GM21717 (cell line): Measurements from ENCODE around the gene TPST2.

Experiments used
- ATAC-seq: cut with Tn5 transposase; IDR thresholded peaks from one replicate; pipeline ENCODE4 v1.9.1; 2021; ENCODE audit warnings: mild to moderate bottlenecking, moderate library complexity; ENCODE audit not compliant: unreplicated experiment

The TPST2 gene

DNA sequence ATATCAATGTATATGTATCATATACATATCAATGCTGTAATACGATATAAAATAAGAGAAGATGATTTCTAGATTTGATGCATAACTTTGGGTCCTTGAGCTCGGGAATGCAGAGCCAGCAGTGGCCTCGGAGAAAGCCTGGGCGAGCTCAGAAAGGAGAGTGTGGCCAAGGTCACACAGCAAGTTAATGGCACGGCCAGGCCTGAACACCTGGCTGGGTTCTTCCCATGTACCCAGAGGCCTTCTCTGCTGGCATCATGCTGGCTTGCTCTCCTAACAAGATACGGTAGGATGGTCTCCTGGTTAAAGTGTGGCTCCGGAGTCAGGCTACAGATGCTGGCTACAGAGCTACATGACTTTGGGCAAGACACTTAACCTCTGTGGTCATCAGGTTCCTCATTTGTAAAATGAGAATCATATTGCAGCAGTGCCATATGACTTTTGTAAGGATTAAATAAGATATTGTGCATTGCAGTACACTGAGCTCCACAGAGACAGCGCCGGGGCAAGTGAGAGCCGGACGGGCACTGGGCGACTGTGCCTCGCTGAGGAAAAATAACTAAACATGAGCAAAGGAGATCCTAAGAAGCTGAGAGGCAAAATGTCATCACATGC lies 29.9 kb downstream of the TPST2 start:
- no peak for ATAC-seq

DNA sequence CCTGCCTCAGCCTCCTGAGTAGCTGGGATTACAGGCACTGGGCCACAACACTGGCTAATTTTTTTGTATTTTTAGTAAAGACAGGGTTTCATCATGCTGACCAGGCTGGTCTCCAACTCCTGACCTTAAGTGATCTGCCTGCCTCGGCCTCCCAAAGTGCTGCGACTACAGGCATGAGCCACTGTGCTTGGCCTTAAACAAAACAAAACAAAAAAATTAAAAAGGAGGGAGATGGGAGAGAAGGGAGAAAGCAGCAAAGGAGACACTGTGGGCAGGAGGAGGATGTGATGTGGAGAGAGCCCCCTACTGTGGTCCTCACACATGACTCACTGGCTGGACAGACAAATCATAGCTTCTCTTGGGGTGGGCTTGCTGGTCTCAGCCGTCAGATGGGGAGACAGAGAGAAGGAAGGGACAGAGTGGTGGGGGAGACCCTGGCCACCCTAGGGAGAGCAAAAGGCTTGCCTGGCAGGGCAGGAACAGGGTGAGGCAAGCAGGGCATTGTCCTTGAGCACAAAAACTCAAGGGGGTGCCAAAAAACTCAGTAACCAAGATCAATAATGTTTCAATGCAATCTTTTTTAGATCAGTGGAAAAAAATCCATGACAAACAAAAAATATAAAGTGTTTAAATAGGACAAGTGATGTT lies 31.6 kb downstream of the TPST2 start:
- no peak for ATAC-seq

DNA sequence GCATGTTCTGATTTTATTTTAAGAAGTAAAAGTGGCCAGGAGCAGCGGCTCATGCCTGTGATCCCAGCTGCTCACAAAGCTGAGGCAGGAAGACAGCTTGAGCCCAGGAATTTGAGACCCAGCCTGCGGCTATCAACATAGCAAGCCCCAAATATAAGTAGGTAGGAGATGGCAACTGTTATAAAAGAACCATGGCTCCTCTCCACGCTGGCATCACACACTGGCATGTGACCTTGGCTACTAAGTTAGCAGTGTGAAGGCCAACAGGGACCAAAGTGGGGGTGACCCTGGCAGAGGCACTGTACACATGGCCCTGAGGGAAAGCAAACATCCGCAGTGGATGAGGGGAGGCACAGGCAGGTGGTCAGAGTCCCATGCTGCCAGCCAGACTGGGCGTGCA lies 33.0 kb downstream of the TPST2 start:
- ATAC-seq: no peak

DNA sequence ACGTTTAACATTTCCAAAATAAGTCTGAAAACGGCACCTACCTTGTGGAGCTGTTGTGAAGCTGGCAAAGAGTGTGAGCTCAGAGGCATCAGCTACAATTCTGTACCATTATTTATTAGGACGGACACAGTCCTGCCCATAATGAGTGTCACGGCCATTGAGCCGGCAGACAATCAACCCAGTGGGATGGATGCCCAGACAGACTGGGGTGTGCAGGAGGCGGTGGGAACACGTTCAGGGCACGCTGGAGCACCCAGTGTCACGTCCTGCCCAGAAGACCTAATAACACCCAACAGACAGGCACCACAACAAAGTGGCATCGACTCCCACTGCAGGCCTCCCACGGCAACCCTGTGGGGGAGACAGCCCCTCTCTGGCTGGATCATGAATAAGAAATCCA lies 34.5 kb downstream of the TPST2 start:
- ATAC-seq: no peak

DNA sequence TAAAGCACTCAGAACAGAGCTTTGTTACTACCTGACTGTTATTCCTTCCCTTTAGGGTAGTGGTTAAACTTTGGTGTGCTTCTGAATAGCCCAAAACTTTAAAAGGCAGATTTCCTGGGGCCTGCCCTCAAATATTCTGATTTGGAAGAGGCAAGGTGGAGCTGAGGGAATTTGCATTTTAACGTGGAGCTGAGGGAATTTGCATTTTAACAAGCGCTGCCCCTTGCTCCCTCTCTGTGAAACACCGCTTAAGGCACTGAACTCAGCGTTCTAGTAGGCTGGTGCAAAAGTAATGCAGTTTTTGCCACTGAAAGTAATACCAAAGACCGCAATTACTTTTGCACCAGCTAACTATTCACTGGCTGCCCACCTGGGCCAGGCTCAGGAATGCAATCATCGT lies 35.0 kb downstream of the TPST2 start:
- ATAC-seq: no peak

DNA sequence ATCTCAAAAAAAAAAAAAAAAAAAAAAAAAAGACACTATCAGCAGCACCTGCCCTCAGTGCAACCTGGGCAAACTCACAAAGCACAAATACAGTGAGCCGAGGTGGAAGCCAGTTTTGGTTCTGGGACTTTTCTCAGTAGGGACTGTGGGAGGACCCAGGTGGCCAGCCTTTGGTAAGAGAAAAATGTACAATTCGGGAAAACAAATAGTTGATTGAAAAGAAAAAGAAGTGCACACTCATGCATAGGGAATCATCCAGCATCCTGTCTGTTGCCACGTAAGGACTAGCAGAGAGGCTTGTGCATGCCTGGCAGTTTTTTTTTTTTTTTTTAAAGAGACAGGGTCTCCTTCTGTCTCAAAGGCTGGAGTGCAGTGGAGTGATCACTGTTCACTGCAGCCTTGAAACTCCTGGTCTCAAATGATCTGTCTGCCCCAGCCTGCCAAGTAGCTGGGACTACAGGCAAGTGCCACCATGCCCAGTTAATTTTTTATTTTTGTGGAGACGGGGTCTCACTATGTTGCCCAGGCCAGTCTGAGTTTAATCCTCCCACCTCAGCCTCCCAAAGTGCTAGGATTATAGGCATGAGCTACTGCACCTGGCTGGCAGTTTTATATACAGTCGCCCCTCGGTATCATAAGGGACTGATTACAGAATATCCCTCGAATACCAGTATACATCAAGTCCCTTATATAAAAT lies 36.7 kb downstream of the TPST2 start:
- ATAC-seq: no peak

DNA sequence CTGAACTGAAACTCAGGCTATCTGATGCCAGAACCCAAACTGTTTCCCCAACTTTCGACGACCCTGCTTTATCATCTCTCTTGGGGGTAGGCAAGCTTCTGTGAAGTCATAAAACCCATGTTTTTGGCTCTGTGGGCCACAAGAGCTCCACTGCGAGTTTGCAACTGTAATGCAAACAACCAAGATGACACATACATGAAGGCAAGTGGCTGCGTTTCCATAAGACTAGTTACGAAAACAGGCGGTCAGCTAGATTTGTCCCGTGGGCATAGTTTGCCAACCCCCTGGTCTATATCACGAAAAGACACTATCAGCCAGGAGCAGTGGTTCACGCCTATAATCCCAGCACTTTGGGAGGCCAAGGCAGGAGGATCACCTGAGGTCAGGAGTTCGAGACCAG lies 37.5 kb downstream of the TPST2 start:
- ATAC-seq: no peak

DNA sequence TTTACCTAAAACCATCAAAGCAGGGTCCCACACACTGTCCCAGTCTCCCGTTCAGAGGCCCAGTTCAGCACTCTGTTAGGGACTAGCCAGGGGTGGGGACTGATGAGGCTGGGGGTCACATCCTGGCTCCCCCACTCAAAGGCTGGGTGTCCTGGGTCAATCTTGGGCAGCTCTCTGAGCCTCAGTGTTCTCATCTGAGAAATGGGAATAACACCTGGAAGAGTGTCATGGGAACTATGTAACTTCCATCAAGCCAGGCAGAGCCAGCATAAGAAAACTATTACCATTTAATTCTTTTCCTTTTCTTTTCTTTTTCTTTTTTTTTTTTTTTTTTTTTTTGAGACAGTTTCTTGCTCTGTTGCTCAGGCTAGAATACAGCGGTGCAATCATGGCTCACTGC lies 38.4 kb downstream of the TPST2 start:
- ATAC-seq: no peak

DNA sequence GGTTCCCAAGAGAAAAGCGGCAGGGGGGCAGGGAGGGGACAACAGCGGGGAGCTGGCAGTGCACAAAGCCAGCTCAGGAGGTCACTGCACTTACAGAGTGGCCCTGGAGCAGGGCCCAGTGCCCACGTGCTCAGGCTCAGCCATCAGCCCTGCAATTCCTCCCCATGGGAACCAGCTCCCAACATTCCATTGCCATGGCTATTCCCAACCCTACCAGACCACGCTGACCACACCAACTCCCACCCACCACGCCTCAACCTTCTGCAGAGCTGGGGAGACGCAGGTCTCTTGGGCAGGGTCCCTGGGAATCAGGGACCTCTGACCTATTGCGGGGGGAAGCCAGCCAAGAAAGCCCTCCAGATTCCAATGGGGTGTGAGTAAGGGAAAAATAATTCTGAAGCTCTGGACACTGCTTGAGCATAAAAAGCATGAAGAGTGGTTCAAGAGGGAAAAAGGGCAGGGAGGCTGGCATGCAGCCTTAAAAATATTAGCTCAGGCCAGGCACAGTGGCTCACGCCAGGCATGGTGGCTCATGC lies 39.4 kb downstream of the TPST2 start:
- no peak for ATAC-seq

DNA sequence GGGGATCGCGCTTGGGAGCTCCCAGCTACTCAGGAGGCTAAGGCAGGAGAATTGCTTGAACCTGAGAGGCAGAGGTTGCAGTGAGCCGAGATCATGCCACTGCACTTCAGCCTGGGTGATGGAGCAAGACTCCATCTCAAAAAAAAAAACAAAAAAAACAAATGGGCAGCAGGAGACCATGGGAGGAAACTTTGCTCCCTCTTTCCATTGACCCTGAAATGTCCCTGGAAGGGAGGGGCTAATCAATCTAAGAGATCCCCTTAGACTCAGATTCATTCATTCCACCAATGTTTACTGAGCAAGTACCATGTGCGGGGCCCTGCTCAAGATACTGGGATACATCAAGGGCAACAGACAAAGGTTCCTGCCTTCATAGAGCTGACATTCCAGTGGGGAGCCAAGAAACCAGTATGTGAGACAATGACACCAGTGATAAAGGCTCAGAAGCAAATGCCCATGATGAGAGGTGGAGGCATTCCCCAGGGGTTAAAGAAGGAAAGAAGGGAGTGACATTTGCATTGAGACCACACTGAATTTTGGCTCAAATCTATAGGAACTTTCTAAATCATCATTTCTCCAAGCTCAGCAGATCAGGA lies 39.9 kb downstream of the TPST2 start:
- ATAC-seq: no peak

DNA sequence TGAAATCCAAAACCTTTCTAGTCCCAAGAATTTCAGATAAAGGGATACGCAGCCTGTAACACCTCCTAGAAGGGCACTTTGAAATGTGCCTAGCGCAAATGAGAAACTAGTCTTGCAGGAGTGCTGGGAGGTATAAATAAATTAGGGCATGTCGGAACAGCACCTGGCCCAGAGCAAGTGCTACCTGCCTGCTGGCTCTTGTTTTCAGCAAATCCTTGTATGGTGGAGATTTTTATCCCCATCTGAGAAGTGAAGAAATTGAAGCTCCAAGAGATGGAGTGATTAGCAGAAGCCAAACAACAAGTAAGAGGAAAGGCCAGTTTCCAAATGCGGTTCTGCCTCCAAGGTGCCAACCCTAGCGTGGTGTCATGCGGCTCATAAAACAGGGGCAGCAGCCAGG lies 40.9 kb downstream of the TPST2 start:
- ATAC-seq: no peak

DNA sequence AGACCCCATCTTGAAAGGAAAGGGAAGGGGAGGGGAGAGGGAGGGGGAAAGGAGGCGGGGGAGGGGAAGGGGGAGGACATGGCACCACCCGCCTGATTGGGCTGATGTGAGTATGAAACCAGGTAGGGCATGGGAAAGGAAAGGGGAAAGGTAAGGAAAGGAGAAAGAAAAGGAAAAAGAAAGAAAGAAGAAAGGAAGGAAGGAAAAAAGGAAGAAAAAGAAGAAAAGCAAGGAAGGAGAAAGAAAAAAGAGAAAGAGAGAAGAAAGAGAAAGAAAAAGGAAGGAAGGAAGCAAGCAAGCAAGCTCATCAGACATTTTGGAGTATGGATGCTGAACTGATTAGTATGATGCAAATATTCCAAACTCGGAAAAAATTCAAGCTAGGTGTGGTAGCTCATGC lies 41.6 kb downstream of the TPST2 start:
- ATAC-seq: no peak

DNA sequence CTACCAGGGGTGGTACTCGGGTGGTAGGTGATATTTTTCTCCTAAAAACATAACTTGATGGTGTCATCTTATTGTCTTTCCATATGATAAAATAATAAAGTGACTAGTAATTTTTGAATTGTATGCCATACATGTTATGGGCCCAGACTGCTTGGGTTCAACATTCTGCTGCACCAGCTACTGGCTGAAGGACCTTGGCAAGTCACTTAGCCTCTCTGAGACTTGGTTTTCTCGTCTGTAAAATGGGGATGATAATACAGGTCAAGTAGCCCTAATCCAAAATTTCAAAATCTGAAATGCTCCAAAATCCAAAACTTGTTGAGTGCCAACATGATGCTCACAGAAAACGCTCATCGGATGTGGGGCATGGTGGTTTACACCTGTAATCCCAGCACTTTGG lies 42.1 kb downstream of the TPST2 start:
- ATAC-seq: no peak

DNA sequence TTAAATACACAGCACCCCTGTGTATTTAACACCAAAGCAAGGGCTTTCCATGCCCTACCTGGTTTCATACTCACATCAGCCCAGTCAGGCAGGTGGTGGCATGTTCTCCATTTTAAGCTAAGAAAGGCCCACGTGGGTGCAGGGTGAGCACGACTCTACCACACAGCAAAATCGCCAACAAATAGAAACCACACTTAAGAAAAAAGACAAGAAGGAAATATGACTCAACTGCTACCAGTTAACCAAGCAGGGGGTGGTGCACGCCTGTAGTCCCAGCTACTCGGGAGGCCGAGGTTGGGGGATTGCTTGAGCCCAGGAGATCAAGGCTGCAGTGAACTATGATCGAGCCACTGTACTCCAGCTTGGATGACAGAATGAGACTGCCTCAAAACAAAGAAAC lies 42.5 kb downstream of the TPST2 start:
- ATAC-seq: no peak

DNA sequence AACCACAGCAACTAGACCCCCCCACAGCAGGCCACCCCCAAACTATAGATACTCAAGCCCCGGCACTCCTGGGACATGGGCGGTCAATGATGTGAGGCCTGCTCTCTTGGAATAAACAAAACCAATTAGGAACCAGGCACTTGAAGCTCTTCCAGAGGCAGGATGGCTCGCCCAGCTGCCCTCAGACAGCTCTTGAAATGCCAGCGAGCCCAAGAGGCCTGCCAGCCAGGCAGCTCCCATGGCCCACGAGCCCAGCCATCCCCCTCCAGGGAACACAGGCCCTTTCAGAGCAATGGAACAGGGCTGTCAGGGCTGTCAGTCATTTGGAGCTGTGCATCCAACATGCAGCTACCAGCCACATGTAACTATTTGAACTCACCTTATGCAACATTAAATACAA lies 43.6 kb downstream of the TPST2 start:
- ATAC-seq: no peak

DNA sequence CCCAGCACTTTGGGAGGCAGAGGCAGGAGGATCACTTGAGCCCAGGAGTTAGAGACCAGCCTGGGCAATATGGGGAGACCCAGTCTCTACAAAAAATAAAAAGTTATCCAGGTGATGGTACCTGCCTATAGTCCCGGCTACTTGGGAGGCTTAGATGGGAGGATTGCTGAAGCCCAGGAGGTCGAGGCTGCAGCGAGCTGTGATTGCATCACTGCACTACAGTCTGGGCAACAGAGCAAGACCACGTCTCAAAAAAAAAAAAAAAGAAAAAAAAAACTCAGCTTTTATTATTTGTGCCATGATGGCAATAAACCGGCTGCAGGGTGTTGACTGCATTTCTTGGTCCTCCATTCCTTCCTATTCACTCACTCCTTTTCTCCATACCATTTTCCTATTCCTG lies 44.1 kb downstream of the TPST2 start:
- ATAC-seq: no peak

DNA sequence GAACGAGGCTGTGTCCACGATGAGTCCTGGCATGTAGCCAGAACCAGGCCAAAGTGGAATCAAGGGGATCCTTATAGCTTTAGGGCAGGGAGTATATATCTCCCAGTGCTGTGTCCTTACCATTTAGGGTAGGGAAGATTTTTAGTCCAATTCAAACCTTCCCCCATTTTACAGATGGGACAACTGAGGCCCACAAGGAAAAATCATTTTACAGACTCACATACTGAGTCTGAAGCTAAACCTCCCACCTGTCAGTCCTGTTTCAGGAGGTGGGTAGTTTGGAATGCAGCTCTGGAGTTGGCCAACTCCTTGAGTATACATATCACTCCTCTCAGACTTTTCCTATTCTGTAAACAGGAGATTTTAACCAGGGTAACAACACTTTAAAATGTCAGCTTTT lies 44.5 kb downstream of the TPST2 start:
- no peak for ATAC-seq

DNA sequence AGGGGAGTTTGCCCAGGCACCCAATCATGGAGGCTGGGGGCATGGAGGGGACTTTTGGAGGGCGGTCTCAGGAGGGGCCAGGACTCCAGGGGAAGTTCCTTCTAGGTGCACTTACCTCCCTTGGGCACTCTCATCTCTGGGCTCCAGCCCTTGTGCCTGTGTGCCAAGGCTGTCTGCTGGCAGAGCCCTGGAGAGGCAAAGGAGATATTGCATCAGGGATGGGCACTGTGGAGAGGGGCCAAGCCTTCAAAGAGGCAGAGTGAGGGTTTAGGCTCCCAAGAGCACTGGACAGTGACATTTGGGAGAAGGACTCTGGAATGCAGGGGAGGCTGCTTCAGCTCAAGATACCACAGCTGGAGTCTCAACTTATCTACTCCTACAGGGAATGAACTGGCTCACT lies 45.4 kb downstream of the TPST2 start:
- no peak for ATAC-seq

DNA sequence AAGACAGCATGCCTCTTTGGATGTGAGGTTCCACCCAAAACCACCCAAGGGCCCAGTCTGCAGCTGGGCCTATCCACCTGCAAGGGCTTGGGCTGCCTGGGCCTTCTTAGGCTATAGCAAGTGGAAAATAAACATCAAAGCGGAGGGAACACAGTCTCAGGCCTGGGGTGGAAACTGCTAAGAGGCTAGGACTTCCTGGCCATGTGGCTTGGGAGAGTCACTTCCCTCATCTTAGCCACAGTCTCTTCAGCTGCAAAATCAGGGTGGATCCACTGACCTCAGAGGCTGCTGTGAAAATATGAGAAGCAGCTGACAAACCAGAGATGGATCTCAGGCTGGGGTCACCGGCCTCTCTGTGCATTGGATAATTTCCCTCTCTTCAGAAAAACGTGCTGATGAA lies 47.1 kb downstream of the TPST2 start:
- no peak for ATAC-seq

DNA sequence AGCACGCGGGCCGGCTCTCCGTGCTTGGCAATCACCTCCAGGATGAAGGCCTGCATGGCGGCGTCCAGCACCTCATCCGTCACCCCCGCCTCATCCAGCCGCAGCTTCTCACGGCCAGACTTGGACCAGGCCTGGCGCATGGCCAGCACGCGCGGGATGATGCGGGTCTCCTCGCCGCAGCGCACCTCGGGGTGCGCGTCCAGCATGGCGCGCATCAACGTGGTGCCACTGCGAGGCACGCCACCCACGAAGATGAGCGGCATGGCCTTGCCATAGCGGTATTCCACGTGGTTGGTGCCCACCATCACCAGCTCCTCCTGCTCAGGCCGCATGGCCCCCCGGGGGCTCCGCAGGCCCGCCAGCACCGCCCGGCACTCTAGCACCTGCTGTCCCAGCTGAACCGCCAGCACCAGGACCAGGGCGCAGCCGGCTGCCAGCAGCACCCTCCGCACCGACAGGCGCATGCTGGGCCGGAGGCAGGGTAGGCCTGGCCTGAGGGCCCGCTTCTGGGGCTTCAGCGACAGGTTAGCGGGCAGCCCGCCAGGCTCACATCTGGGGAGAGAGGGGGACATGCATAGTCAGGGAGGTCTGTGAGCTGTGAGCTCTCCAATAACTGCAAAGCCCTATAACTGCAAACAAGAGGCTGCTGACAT lies 48.6 kb downstream of the TPST2 start:
- ATAC-seq: no peak

DNA sequence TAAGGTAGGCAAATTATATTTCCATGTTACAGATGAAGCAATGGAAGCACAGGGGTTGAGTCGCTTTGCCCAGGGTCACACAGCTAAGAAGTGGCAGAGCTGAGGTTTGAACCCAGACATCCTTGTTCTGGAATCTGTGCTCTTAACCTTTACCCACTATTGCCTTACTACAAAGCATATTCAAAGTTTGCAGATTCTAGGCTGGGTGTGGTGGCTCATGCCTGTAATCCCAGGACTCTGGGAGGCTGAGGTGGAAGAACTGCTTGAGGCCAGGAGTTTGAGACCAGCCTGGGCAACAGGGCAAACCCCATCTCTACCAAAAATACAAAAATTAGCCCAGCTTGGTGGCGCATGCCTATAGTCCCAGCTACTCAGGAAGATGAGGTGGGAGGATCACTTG lies 49.8 kb downstream of the TPST2 start:
- no peak for ATAC-seq
